ENCODE data around the gene COL5A1. TPM values are rescaled to one million over a fixed set of nuclear protein-coding genes. Genes with fewer than 3 reads are reported as not detected.

Gene COL5A1
- total RNA-seq, 1 experiment from 2014 or later: 10.6 TPM

DNA sequence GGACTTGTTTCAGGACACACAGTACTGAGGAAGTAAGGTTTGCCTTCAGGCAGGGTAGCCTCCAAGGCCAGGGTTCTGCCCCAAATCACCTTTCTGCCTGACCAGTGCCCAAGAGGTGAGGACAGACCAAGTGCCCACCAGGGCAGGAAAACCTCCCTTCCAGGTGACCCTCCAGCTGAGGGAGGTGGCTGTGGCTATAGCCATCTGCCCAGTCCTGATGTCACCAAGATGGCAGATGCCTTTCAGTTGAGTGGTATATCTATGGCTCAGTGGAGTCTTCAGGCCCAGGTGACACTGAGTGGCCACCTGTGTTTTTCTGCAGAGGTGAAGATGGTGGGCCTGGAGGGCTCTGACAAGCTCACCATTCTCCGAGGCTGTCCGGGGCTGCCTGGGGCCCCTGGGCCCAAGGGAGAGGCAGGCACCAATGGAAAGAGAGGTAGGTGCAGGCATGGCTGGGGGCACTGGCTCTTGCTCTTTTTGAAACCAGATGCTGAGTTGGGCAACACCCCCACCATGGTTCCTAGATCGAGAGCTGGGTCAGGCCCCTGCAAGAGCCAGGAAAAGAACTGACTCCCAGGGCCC is 240.7 kb downstream of the COL5A1 start:
- Histone ChIP-seq H2AFZ (ENCODE audit: low read length) (no peak overlapping the region), H3K4me1 (ENCODE audit: insufficient read depth, low read length) (no peaks in the 10 kb centered on the region), H3K36me3 (ENCODE audit: low read depth, low read length) (no peaks in the 10 kb centered on the region), H3K27ac (ENCODE audit: low read length) (no peak overlapping the region), H3K4me2 (ENCODE audit: low read length) (no peak overlapping the region), H3K9me3 (ENCODE audit: low read length) (no peaks in the 10 kb centered on the region), H3K9me2 (replicated peaks; ENCODE audit: low read length) (no peaks in the 10 kb centered on the region), H3K27me3 (ENCODE audit: low read length) (peaks cover 8% of the 10 kb centered on the region; the same call in 1 of the 2 replicates), H4K20me1 (ENCODE audit: low read length) (no peaks in the 10 kb centered on the region), H3K4me3 (ENCODE audit: low read length) (no peak overlapping the region), H3F3A (ENCODE audit: low read length, unreplicated experiment) (no peaks in the 10 kb centered on the region), H3K9ac (ENCODE audit: low read length) (no peak overlapping the region), H3K79me2 (ENCODE audit: low read length) (no peaks in the 10 kb centered on the region)
- no TSS peak for BruUV-seq (replicated peaks)
- ATAC-seq (no peak), DNase-seq (no peak)
- TF ChIP-seq EZH2phosphoT487 (IDR thresholded peaks at IDR 0.05; ENCODE audit: borderline replicate concordance, low read length) (no peak), EZH2 (IDR thresholded peaks at IDR 0.05; ENCODE audit: low read length, unreplicated experiment) (no peak)
- TF ChIP-seq, protein P1, sequence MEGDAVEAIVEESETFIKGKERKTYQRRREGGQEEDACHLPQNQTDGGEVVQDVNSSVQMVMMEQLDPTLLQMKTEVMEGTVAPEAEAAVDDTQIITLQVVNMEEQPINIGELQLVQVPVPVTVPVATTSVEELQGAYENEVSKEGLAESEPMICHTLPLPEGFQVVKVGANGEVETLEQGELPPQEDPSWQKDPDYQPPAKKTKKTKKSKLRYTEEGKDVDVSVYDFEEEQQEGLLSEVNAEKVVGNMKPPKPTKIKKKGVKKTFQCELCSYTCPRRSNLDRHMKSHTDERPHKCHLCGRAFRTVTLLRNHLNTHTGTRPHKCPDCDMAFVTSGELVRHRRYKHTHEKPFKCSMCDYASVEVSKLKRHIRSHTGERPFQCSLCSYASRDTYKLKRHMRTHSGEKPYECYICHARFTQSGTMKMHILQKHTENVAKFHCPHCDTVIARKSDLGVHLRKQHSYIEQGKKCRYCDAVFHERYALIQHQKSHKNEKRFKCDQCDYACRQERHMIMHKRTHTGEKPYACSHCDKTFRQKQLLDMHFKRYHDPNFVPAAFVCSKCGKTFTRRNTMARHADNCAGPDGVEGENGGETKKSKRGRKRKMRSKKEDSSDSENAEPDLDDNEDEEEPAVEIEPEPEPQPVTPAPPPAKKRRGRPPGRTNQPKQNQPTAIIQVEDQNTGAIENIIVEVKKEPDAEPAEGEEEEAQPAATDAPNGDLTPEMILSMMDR (conservative IDR thresholded peaks at IDR 0.05; ENCODE audit: low read depth, low read length): no peak
- ChIA-PET POLR2A (ENCODE audit: unreplicated experiment) (no interaction called here), CTCF (no interaction called here)
- intact Hi-C loops (cut with micrococcal nuclease): no loop called here

DNA sequence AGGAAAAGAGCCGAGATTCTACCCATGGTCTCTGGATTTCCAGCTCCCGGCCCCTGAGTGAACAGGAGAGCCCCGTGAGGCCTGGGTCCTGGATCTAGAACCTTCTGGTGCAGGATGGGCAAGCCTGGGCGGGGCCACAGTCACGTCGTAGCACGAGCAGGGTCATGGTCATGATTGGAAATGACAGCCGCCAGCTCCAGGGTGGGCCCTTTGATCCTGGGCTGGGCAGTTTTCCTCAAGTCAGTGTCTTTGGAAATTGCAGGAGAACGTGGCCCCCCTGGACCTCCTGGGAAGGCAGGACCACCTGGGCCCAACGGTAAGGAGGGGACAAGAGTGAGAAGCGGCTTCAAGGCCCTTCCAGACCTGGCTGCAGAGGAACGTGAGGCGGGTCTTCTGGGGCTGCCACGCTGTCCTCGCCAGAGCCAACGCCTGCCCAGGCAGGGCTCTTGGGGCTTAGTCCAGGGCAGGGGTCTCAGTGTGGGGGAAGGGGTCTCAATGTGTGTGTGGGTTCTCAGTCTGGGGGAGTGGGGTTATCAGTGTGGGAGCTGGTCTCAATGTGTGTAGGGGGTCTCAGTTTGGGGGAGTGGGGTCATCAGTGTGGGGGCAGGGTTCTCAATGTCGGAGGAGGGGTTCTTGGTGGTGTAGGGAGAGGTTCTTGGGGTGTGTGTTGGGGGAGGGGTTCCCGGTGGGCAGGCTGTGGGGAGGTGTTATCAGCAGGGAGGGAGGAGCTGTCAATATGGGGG is 241.6 kb downstream of the COL5A1 start:
- ATAC-seq (no peak), DNase-seq (no peak)
- H3K27me3 ChIP-seq (ENCODE audit: low read length): 0 out of 2 replicates have a peak, but pooled peaks cover 9% of the 10 kb centered on the region
- ChIA-PET CTCF (no interaction called here), POLR2A (ENCODE audit: unreplicated experiment) (no interaction called here)
- no peaks in the 10 kb centered on the region for H3F3A ChIP-seq (ENCODE audit: low read length, unreplicated experiment)
- no peak overlapping the region for H3K27ac ChIP-seq (ENCODE audit: low read length)
- no peaks in the 10 kb centered on the region for H3K79me2 ChIP-seq (ENCODE audit: low read length)
- no peaks in the 10 kb centered on the region for H3K36me3 ChIP-seq (ENCODE audit: low read depth, low read length)
- no peak overlapping the region for H3K4me2 ChIP-seq (ENCODE audit: low read length)
- H3K4me1 ChIP-seq (ENCODE audit: insufficient read depth, low read length): no peaks in the 10 kb centered on the region
- no peak overlapping the region for H3K9ac ChIP-seq (ENCODE audit: low read length)
- no peaks in the 10 kb centered on the region for H4K20me1 ChIP-seq (ENCODE audit: low read length)
- BruUV-seq (replicated peaks): no TSS peak
- H2AFZ ChIP-seq (ENCODE audit: low read length): no peak overlapping the region
- H3K4me3 ChIP-seq (ENCODE audit: low read length): no peak overlapping the region
- intact Hi-C loops (cut with micrococcal nuclease): no loop called here
- no peaks in the 10 kb centered on the region for H3K9me3 ChIP-seq (ENCODE audit: low read length)
- H3K9me2 ChIP-seq (replicated peaks; ENCODE audit: low read length): no peaks in the 10 kb centered on the region
- TF ChIP-seq EZH2 (IDR thresholded peaks at IDR 0.05; ENCODE audit: low read length, unreplicated experiment): no peak
- TF ChIP-seq, protein P1 (conservative IDR thresholded peaks at IDR 0.05; ENCODE audit: low read depth, low read length): no peak
- TF ChIP-seq EZH2phosphoT487 (IDR thresholded peaks at IDR 0.05; ENCODE audit: borderline replicate concordance, low read length): no peak

DNA sequence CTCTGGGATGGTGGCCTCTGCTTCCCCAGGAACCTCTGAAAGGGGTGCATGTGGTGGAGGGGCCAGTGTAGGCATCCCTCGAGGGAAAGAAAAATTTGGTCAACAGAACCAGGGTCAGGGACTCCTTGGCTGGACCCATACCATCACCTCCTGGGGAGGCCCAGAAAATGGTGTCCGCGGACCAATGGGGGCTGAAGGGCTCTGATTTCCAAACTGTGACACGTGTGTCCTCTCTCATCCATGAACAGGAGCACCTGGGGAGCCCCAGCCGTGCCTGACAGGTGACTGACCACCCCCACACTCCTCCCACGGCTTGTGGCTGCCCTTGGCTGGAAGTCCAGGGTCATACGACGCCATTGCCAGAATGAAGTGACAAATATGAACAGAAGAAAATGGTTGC is 242.9 kb downstream of the COL5A1 start:
- DNase-seq (no peak), ATAC-seq (no peak)
- Histone ChIP-seq H3K9me2 (replicated peaks; ENCODE audit: low read length) (no peaks in the 10 kb centered on the region), H3K79me2 (ENCODE audit: low read length) (no peaks in the 10 kb centered on the region), H3K9ac (ENCODE audit: low read length) (no peak overlapping the region), H3K4me2 (ENCODE audit: low read length) (no peak overlapping the region), H2AFZ (ENCODE audit: low read length) (no peak overlapping the region), H3K4me3 (ENCODE audit: low read length) (no peak overlapping the region), H3K4me1 (ENCODE audit: insufficient read depth, low read length) (no peaks in the 10 kb centered on the region), H3K36me3 (ENCODE audit: low read depth, low read length) (no peaks in the 10 kb centered on the region), H3K27ac (ENCODE audit: low read length) (no peak overlapping the region), H3F3A (ENCODE audit: low read length, unreplicated experiment) (no peaks in the 10 kb centered on the region), H3K9me3 (ENCODE audit: low read length) (no peaks in the 10 kb centered on the region), H4K20me1 (ENCODE audit: low read length) (no peaks in the 10 kb centered on the region), H3K27me3 (ENCODE audit: low read length) (0 out of 2 replicates have a peak, but pooled peaks cover 9% of the 10 kb centered on the region)
- TF ChIP-seq EZH2phosphoT487 (IDR thresholded peaks at IDR 0.05; ENCODE audit: borderline replicate concordance, low read length): no peak
- no peak for TF ChIP-seq EZH2 (IDR thresholded peaks at IDR 0.05; ENCODE audit: low read length, unreplicated experiment)
- TF ChIP-seq, protein P1 (conservative IDR thresholded peaks at IDR 0.05; ENCODE audit: low read depth, low read length): no peak
- intact Hi-C loops (cut with micrococcal nuclease): no loop called here
- CTCF ChIA-PET: no interaction called here
- BruUV-seq (replicated peaks): no TSS peak
- POLR2A ChIA-PET (ENCODE audit: unreplicated experiment): no interaction called here
